Keratinocyte (primary cell): ENCODE data around the gene ABHD17B. TPM values are rescaled to one million over a fixed set of nuclear protein-coding genes. Genes with fewer than 3 reads are reported as not detected.
"Not testable (repeated sequence)": the region's sequence is repeated elsewhere in the genome, so short reads cannot be mapped to it uniquely, and the experiment has no call there.

Experiments
- DNase-seq: peaks from one replicate; pipeline ENCODE4 v3.0.0-alpha.2; 2011; ENCODE audit warnings: low read depth, missing footprints, low spot score
- FAIRE-seq: peaks from 2 replicates; lab custom pipeline; 2011; peaks lifted over from hg19 to GRCh38; lab: Jason Lieb, UNC
- H2AFZ ChIP-seq: 2 replicates; pipeline ENCODE4 v1.6.0; 2012; ENCODE audit warnings: low read length, control low read depth, inconsistent platforms; ENCODE audit not compliant: control insufficient read depth
- H3K27ac ChIP-seq: 2 replicates; pipeline ENCODE4 v1.5.1; 2011; ENCODE audit warnings: low read length; ENCODE audit not compliant: control insufficient read depth, insufficient read depth
- H3K27me3 ChIP-seq: 3 replicates; pipeline ENCODE4 v1.6.0; 2011; ENCODE audit warnings: low read length; ENCODE audit not compliant: control insufficient read depth, insufficient read depth; ENCODE audit errors: extremely low read depth
- H3K36me3 ChIP-seq, 2 experiments: 2 replicates in 1 of 2; 3 replicates in 1 of 2; pipeline ENCODE4 v1.5.1; 2011; ENCODE audit warnings: low read length in 2 of 2, mild to moderate bottlenecking in 1 of 2; ENCODE audit not compliant: control insufficient read depth in 2 of 2, insufficient read depth in 2 of 2; ENCODE audit errors: extremely low read depth in 1 of 2
- H3K4me1 ChIP-seq: 3 replicates; pipeline ENCODE4 v1.5.1; 2011; ENCODE audit warnings: low read length; ENCODE audit not compliant: control insufficient read depth, insufficient read depth; ENCODE audit errors: extremely low read depth
- H3K4me2 ChIP-seq: 3 replicates; pipeline ENCODE4 v1.6.0; 2011; ENCODE audit warnings: low read depth, low read length; ENCODE audit not compliant: control insufficient read depth, insufficient read depth; ENCODE audit errors: extremely low read depth
- H3K4me3 ChIP-seq, 3 experiments: fragments of 200-600 bp in 1 of 3; sonication (generic) in 1 of 3; 2 replicates in 2 of 3; 3 replicates in 1 of 3; pipeline ENCODE4 v1.5.1; 2011 to 2016; ENCODE audit warnings: low read length in 3 of 3, mild to moderate bottlenecking in 3 of 3, control low read depth in 2 of 3, inconsistent platforms in 1 of 3, low read depth in 1 of 3, mixed read lengths in 1 of 3, mixed run types in 1 of 3, moderate library complexity in 1 of 3; ENCODE audit not compliant: control insufficient read depth in 2 of 3, insufficient read depth in 2 of 3; ENCODE audit errors: extremely low read depth in 1 of 3
- H3K79me2 ChIP-seq: 2 replicates; pipeline ENCODE4 v1.6.0; 2012; ENCODE audit warnings: low read length; ENCODE audit not compliant: control insufficient read depth, insufficient read depth
- H3K9ac ChIP-seq: 3 replicates; pipeline ENCODE4 v1.6.0; 2011; ENCODE audit warnings: low read length; ENCODE audit not compliant: control insufficient read depth, insufficient read depth; ENCODE audit errors: extremely low read depth
- H3K9me1 ChIP-seq: 3 replicates; pipeline ENCODE4 v1.6.0; 2011; ENCODE audit warnings: low read length; ENCODE audit not compliant: control insufficient read depth, insufficient read depth; ENCODE audit errors: extremely low read depth
- H3K9me3 ChIP-seq: 2 replicates; pipeline ENCODE4 v1.5.1; 2012; ENCODE audit warnings: low read depth, low read length; ENCODE audit not compliant: control insufficient read depth
- H4K20me1 ChIP-seq: 3 replicates; pipeline ENCODE4 v1.6.0; 2011; ENCODE audit warnings: low read length; ENCODE audit not compliant: control insufficient read depth, insufficient read depth; ENCODE audit errors: extremely low read depth
- EZH2 ChIP-seq: IDR thresholded peaks from one replicate; pipeline ENCODE4 v1.6.1; 2012; ENCODE audit warnings: inconsistent platforms, mild to moderate bottlenecking, low read length, moderate library complexity
- dilution Hi-C: fragments of 300-500 bp; cut with MboI; formaldehyde crosslinking; loops from one replicate; pipeline ENCODE4 v1.7.0; 2020; ENCODE audit warnings: low sequenced_read_pairs; ENCODE audit not compliant: extremely low pct_ligation_motif_present
- polyA plus RNA-seq, 5 experiments: library from polyadenylated mRNA; depleted of rRNA in 3 of 5; stranded (reverse) in 3 of 5; stranded (forward) in 1 of 5; unstranded in 1 of 5; fragments of >200 nt; gene quantifications; 1 replicate in 1 of 5; 2 replicates in 3 of 5; 3 replicates in 1 of 5; pipeline versions ENCODE4 v1.2.1 to v1.2.3, GENCODE V29; 2011 to 2012; ENCODE audit warnings: missing spikeins in 2 of 5, low read depth in 1 of 5, low replicate concordance in 1 of 5
- TF ChIP-seq, protein P1 (sequence below), 3 experiments: IDR thresholded peaks in 1 of 3; conservative IDR thresholded peaks in 1 of 3; optimal IDR thresholded peaks in 1 of 3; 2 replicates in 2 of 3; 3 replicates in 1 of 3; pipeline versions ENCODE3 to v1.5.1; 2011; ENCODE audit warnings: low read length in 3 of 3, mild to moderate bottlenecking in 3 of 3, moderate library complexity in 2 of 3, control low read depth in 1 of 3, inconsistent platforms in 1 of 3; ENCODE audit not compliant: insufficient read depth in 2 of 3; ENCODE audit errors: extremely low read depth in 1 of 3

Gene ABHD17B
- polyA plus RNA-seq, 1 donor (not counting 4 experiments of a cell fraction or from before 2014, with no cell fraction given), result 16.3 TPM

- H3K79me2 ChIP-seq, result peaks cover 88% of the 10 kb centered on the region
- H3K4me1 ChIP-seq, result peaks cover 9% of the 10 kb centered on the region
- H3K4me3 ChIP-seq, result no peak overlapping the region
- H3K27ac ChIP-seq, result no peak overlapping the region
- peaks cover 0 to 1% of the 10 kb centered on the region in 2 experiments for H3K36me3 ChIP-seq
- no peak for FAIRE-seq
- no peaks in the 10 kb centered on the region for H3K27me3 ChIP-seq
- no peak overlapping the region for H3K4me2 ChIP-seq
- H3K9me1 ChIP-seq, result no peaks in the 10 kb centered on the region
- no peak overlapping the region for H2AFZ ChIP-seq
- no peaks in the 10 kb centered on the region for H4K20me1 ChIP-seq
- TF ChIP-seq EZH2, result no peak
- TF ChIP-seq, protein P1, sequence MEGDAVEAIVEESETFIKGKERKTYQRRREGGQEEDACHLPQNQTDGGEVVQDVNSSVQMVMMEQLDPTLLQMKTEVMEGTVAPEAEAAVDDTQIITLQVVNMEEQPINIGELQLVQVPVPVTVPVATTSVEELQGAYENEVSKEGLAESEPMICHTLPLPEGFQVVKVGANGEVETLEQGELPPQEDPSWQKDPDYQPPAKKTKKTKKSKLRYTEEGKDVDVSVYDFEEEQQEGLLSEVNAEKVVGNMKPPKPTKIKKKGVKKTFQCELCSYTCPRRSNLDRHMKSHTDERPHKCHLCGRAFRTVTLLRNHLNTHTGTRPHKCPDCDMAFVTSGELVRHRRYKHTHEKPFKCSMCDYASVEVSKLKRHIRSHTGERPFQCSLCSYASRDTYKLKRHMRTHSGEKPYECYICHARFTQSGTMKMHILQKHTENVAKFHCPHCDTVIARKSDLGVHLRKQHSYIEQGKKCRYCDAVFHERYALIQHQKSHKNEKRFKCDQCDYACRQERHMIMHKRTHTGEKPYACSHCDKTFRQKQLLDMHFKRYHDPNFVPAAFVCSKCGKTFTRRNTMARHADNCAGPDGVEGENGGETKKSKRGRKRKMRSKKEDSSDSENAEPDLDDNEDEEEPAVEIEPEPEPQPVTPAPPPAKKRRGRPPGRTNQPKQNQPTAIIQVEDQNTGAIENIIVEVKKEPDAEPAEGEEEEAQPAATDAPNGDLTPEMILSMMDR (optimal IDR thresholded peaks at IDR 0.05 in 1 of 3, IDR thresholded peaks at IDR 0.05 in 1 of 3, conservative IDR thresholded peaks at IDR 0.05 in 1 of 3; ENCODE audit: extremely low read depth in 1 of 3, insufficient read depth in 2 of 3, low read length in 3 of 3), result no peak
- no peak for DNase-seq
- H3K9ac ChIP-seq, result no peak overlapping the region
- dilution Hi-C loops, result no loop called here
- H3K9me3 ChIP-seq, result no peaks in the 10 kb centered on the region
Measured at GRCh38 chr9:71904076-71904475, 6.9 kb downstream of the ABHD17B start.

- no peak for FAIRE-seq
- Histone ChIP-seq H3K36me3 (peaks cover 0 to 1% of the 10 kb centered on the region in 2 experiments), H3K79me2 (peaks cover 83% of the 10 kb centered on the region), H3K4me1 (peaks cover 9% of the 10 kb centered on the region), H3K27ac (no peak overlapping the region), H3K27me3 (no peaks in the 10 kb centered on the region), H4K20me1 (no peaks in the 10 kb centered on the region), H2AFZ (no peak overlapping the region), H3K9ac (no peak overlapping the region), H3K4me2 (no peak overlapping the region), H3K9me1 (no peaks in the 10 kb centered on the region), H3K4me3 (no peak overlapping the region), H3K9me3 (no peaks in the 10 kb centered on the region)
- TF ChIP-seq, protein P1 (optimal IDR thresholded peaks at IDR 0.05 in 1 of 3, IDR thresholded peaks at IDR 0.05 in 1 of 3, conservative IDR thresholded peaks at IDR 0.05 in 1 of 3; ENCODE audit: extremely low read depth in 1 of 3, insufficient read depth in 2 of 3, low read length in 3 of 3), result no peak
- no peak for TF ChIP-seq EZH2
- DNase-seq, result no peak
- dilution Hi-C loops, result no loop called here
Measured at GRCh38 chr9:71901695-71902597, 9.0 kb downstream of the ABHD17B start.

- H3K9me3 ChIP-seq, H3K9ac ChIP-seq, DNase-seq, H4K20me1 ChIP-seq, H2AFZ ChIP-seq, H3K27me3 ChIP-seq, H3K4me2 ChIP-seq, FAIRE-seq, H3K36me3 ChIP-seq, H3K4me3 ChIP-seq, dilution Hi-C loops, H3K27ac ChIP-seq, H3K9me1 ChIP-seq: not testable (repeated sequence)
- Histone ChIP-seq H3K79me2 (peaks cover 72% of the 10 kb centered on the region), H3K4me1 (peaks cover 32% of the 10 kb centered on the region)
Measured at GRCh38 chr9:71898756-71899155, 12.2 kb downstream of the ABHD17B start.
